ENCODE data around the gene AGTR1. TPM values are rescaled to one million over a fixed set of nuclear protein-coding genes. Genes with fewer than 3 reads are reported as not detected.

Gene AGTR1
- total and polyA plus RNA-seq, 2 of the 13 experiments (the other 11 are each of a cell fraction or from before 2014, with no cell fraction given) = 0.64 to 1.5 TPM

GRCh38 chr3:148748283-148748682 is 50.6 kb downstream of the AGTR1 start:
- CTCF ChIA-PET (ENCODE audit: low intra/inter-chr PET ratio, low total read pairs) = no interaction called here
- no peak overlapping the region for H3K4me2 ChIP-seq (ENCODE audit: low read depth, low read length)
- ATAC-seq (no peak), DNase-seq (ENCODE audit: low spot score) (no peak), FAIRE-seq (no peak)
- no peak overlapping the region for H3K9ac ChIP-seq (ENCODE audit: insufficient read depth, low read depth, low read length)
- BruUV-seq (replicated peaks) = no TSS peak
- H2AFZ ChIP-seq (ENCODE audit: low read length) = no peak overlapping the region
- H4K20me1 ChIP-seq (ENCODE audit: insufficient read depth, low read length) = no peaks in the 10 kb centered on the region
- POLR2A ChIA-PET = no interaction called here
- intact Hi-C loops (cut with micrococcal nuclease; ENCODE audit: unreplicated experiment) = no loop called here
- in situ Hi-C loops (cut with HindIII; ENCODE audit: extremely low pct_ligation_motif_present, low pct_unique_long_range_greater_than_20kb) = no loop called here
- H3K27me3 ChIP-seq (ENCODE audit: control insufficient read depth in 1 of 2, insufficient read depth in 2 of 2, low read length in 2 of 2) = no peaks in the 10 kb centered on the region
- H3K79me2 ChIP-seq (ENCODE audit: insufficient read depth, low read length) = no peaks in the 10 kb centered on the region
- H3K27ac ChIP-seq (ENCODE audit: extremely low read length, insufficient read depth, low read length) = no peak overlapping the region
- TF ChIP-seq THRA (CRISPR knock-in tag; IDR thresholded peaks at IDR 0.05; ENCODE audit: borderline replicate concordance) (no peak), KLF15 (CRISPR knock-in tag; IDR thresholded peaks at IDR 0.05; ENCODE audit: borderline replicate concordance) (no peak), HNRNPH1 (optimal IDR thresholded peaks at IDR 0.05; ENCODE audit: low read depth, low read length) (no peak), SCMH1 (CRISPR knock-in tag; IDR thresholded peaks at IDR 0.05; ENCODE audit: borderline replicate concordance) (no peak), ZNF691 (CRISPR knock-in tag; IDR thresholded peaks at IDR 0.05; ENCODE audit: borderline replicate concordance, low read depth) (no peak), LCORL (IDR thresholded peaks at IDR 0.05) (no peak), LCORL (CRISPR knock-in tag; IDR thresholded peaks at IDR 0.05) (no peak), ZNF652 (CRISPR knock-in tag; IDR thresholded peaks at IDR 0.05; ENCODE audit: borderline replicate concordance, low read depth) (no peak), ELF4 (CRISPR knock-in tag; IDR thresholded peaks at IDR 0.05; ENCODE audit: borderline replicate concordance) (no peak), ZNF12 (CRISPR knock-in tag; IDR thresholded peaks at IDR 0.05) (no peak), ZNF501 (CRISPR knock-in tag; IDR thresholded peaks at IDR 0.05) (no peak), ZNF713 (CRISPR knock-in tag; IDR thresholded peaks at IDR 0.05) (no peak), ZFYVE20 (CRISPR knock-in tag; IDR thresholded peaks at IDR 0.05; ENCODE audit: borderline replicate concordance, low read depth) (no peak), ZNF318 (CRISPR knock-in tag; IDR thresholded peaks at IDR 0.05) (no peak)
- TF ChIP-seq, protein P1, sequence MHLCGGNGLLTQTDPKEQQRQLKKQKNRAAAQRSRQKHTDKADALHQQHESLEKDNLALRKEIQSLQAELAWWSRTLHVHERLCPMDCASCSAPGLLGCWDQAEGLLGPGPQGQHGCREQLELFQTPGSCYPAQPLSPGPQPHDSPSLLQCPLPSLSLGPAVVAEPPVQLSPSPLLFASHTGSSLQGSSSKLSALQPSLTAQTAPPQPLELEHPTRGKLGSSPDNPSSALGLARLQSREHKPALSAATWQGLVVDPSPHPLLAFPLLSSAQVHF (CRISPR knock-in tag; IDR thresholded peaks at IDR 0.05) = no peak
- no peaks in the 10 kb centered on the region for H3K4me1 ChIP-seq (ENCODE audit: insufficient read depth, low read length)
- no peaks in the 10 kb centered on the region for H3K36me3 ChIP-seq (replicated peaks in 1 of 2; ENCODE audit: control insufficient read depth in 1 of 2, insufficient read depth in 2 of 2, low read length in 2 of 2)
- no peaks in the 10 kb centered on the region for H3K9me3 ChIP-seq (ENCODE audit: low read length)
- 6% methylated on average over 3 of the region's 3 CpGs for WGBS (ENCODE audit: low lambda C conversion rate)
- no peak overlapping the region for H3K4me3 ChIP-seq (replicated peaks in 1 of 3; ENCODE audit: insufficient read depth in 1 of 3, low read depth in 2 of 3, low read length in 3 of 3)
